Esophagus muscularis mucosa (tissue), 4 donors: ENCODE data around the gene ZNF521. TPM values are rescaled to one million over a fixed set of nuclear protein-coding genes. Genes with fewer than 3 reads are reported as not detected.

ENCODE experiments used
- DNase-seq: peaks from one replicate; pipeline ENCODE4 v3.0.0-alpha.2; 2017; ENCODE audit errors: extremely low spot score
- H3K27ac ChIP-seq, 4 donors: fragments of 200-600 bp; sonication (generic); replicated peaks in 1 of 4; 1 replicate in 3 of 4; 2 replicates in 1 of 4; pipeline ENCODE4 v1.5.1; 2016 to 2019; ENCODE audit warnings: mild to moderate bottlenecking in 1 of 4
- H3K27me3 ChIP-seq, 4 donors: fragments of 200-600 bp; sonication (generic); one replicate each; pipeline versions ENCODE4 v1.5.1 to v1.6.0; 2016 to 2019
- H3K36me3 ChIP-seq, 4 donors: fragments of 200-600 bp; sonication (generic); one replicate each; pipeline ENCODE4 v1.5.1; 2016 to 2019
- H3K4me1 ChIP-seq, 4 donors: fragments of 200-600 bp; sonication (generic); one replicate each; pipeline ENCODE4 v1.5.1; 2016 to 2019
- H3K4me3 ChIP-seq, 4 donors: fragments of 200-600 bp; sonication (generic); 1 replicate in 2 of 4; 2 replicates in 2 of 4; pipeline ENCODE4 v1.5.1; 2016 to 2019; ENCODE audit warnings: mild to moderate bottlenecking in 4 of 4, moderate library complexity in 1 of 4
- H3K9me3 ChIP-seq, 4 donors: fragments of 200-600 bp; sonication (generic); 1 replicate in 3 of 4; 2 replicates in 1 of 4; pipeline ENCODE4 v1.5.1; 2016 to 2019
- EP300 ChIP-seq: sonication (generic); formaldehyde crosslinking; IDR thresholded peaks from one replicate; pipeline ENCODE4 v1.6.1; 2017; ENCODE audit warnings: antibody characterized with exemption
- POLR2A ChIP-seq: fragments of 450-650 bp; IDR thresholded peaks from one replicate; pipeline ENCODE4 v1.6.1; 2017; ENCODE audit warnings: antibody characterized with exemption, moderate library complexity, mild to moderate bottlenecking, low read depth
- POLR2AphosphoS5 ChIP-seq, 2 donors: sonication (generic); formaldehyde crosslinking; IDR thresholded peaks; one replicate each; pipeline ENCODE4 v1.6.1; 2017; ENCODE audit warnings: antibody characterized with exemption in 2 of 2
- WGBS: methylation state at CpG from one replicate; pipeline ENCODE4 v1.1.5; 2018; 5-methylcytosine and 5-hydroxymethylcytosine counted together
- intact Hi-C: fragments of 100-400 bp; cut with DNase I; formaldehyde crosslinking; loops from one replicate; pipeline ENCODE4 v1.15.1; 2023
- total RNA-seq, 4 donors: library from RNA; depleted of rRNA; stranded (reverse); fragments of >200 nt; gene quantifications; one replicate each; pipeline versions ENCODE4 v1.1.0 to v1.2.1, GENCODE V29; 2016
- TF ChIP-seq, protein P1 (sequence below), 3 experiments: fragments of 200-600 bp in 2 of 3; fragments of 450-650 bp in 1 of 3; sonication (generic) in 2 of 3; IDR thresholded peaks; one replicate each; pipeline ENCODE4 v1.5.1; 2017 to 2019; ENCODE audit warnings: antibody characterized with exemption in 3 of 3, mild to moderate bottlenecking in 2 of 3, moderate library complexity in 1 of 3

Gene ZNF521
- total RNA-seq, 4 donors from 2014 or later: 15.6 to 20.6 (median 16.9) TPM

DNA sequence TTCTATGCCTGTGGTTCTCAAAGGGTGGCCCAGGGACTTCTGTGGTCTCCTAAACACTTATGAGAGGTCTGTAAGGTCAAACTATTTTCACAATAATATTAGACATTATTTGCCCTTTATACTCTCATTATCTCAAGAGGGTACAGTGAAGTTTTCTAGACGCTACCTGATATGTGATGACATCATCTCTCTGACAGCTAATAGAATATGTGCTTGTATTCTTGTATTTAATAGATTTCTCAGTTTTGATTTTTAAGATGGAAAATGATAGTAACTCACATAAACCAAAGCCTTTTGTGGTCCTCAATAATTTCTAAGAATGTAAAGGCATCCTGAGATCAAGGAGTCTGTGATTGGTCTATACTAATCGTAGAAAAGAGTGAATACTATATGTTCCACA, 265.1 kb downstream of the ZNF521 start:
- TF ChIP-seq POLR2A: no peak
- Histone ChIP-seq H3K4me3 (no peak overlapping the region), H3K27ac (no peak overlapping the region), H3K27me3 (no peaks in the 10 kb centered on the region), H3K9me3 (no peaks in the 10 kb centered on the region), H3K4me1 (no peaks in the 10 kb centered on the region), H3K36me3 (peaks cover 0 to 23% (median 9%) of the 10 kb centered on the region in 4 donors)
- DNase-seq: no peak
- 96% methylated on average over 2 of the region's 2 CpGs for WGBS
- intact Hi-C loops: no loop called here

DNA sequence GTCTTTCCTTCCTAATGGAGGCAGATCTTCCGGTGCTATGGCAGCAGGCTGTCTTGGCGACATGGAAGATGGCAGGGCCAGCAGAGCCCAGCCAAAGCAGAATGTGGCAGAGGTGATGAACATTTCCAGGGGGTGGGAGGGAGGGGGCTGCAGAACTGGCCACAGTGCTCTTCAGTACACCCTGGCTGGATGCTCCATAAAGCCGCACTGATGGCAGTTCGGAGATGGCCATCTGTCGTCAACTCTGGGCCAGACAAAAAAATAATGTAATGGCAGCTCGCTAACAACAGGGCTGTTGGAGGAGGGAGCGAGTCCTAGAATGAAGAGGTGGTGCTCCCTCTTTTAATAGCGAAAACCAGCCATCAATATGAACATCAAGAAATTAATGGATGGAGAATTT, 271.0 kb downstream of the ZNF521 start:
- intact Hi-C loops: no loop called here
- DNase-seq: no peak
- WGBS: 98% methylated on average over 6 of the region's 8 CpGs
- Histone ChIP-seq H3K4me1 (no peaks in the 10 kb centered on the region), H3K27me3 (peaks cover 0 to 15% (median 0%) of the 10 kb centered on the region in 4 donors), H3K36me3 (peaks cover 0 to 4% (median 0%) of the 10 kb centered on the region in 4 donors), H3K4me3 (no peak overlapping the region), H3K9me3 (no peaks in the 10 kb centered on the region), H3K27ac (no peak overlapping the region)
- no peak for TF ChIP-seq EP300
- TF ChIP-seq POLR2A: no peak
- no peak for TF ChIP-seq POLR2AphosphoS5 (IDR thresholded peaks at IDR 0.05)
- TF ChIP-seq, protein P1, sequence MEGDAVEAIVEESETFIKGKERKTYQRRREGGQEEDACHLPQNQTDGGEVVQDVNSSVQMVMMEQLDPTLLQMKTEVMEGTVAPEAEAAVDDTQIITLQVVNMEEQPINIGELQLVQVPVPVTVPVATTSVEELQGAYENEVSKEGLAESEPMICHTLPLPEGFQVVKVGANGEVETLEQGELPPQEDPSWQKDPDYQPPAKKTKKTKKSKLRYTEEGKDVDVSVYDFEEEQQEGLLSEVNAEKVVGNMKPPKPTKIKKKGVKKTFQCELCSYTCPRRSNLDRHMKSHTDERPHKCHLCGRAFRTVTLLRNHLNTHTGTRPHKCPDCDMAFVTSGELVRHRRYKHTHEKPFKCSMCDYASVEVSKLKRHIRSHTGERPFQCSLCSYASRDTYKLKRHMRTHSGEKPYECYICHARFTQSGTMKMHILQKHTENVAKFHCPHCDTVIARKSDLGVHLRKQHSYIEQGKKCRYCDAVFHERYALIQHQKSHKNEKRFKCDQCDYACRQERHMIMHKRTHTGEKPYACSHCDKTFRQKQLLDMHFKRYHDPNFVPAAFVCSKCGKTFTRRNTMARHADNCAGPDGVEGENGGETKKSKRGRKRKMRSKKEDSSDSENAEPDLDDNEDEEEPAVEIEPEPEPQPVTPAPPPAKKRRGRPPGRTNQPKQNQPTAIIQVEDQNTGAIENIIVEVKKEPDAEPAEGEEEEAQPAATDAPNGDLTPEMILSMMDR (IDR thresholded peaks at IDR 0.05): no peak

DNA sequence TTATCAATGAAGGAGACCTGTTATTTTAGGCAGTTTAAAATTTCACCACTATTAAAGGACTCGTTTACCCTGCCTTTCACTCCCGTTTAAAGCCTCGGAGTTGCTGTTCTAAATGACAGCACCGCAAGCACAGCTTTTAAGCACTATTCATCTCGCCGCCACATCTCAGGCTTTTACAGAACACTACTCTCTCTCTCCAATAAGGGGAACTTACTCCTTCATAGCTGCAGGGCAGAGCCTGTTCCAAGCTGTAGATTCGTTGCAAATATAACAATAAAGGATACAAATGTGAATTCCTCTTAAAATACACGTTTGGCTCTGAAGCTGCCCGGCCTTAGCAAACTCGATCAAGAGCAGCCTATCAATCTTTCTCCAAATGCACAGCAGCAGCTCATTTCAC, 271.8 kb downstream of the ZNF521 start:
- peaks cover 0 to 4% (median 0%) of the 10 kb centered on the region in 4 donors for H3K36me3 ChIP-seq
- no peaks in the 10 kb centered on the region for H3K9me3 ChIP-seq
- H3K4me1 ChIP-seq: no peaks in the 10 kb centered on the region
- no peak overlapping the region for H3K27ac ChIP-seq
- DNase-seq: no peak
- peaks cover 0 to 15% (median 0%) of the 10 kb centered on the region in 4 donors for H3K27me3 ChIP-seq
- intact Hi-C loops: no loop called here
- TF ChIP-seq POLR2AphosphoS5 (IDR thresholded peaks at IDR 0.05) (no peak), POLR2A (no peak), EP300 (no peak)
- TF ChIP-seq, protein P1 (IDR thresholded peaks at IDR 0.05): no peak
- no peak overlapping the region for H3K4me3 ChIP-seq
- 70% methylated on average over 10 of the region's 10 CpGs for WGBS

DNA sequence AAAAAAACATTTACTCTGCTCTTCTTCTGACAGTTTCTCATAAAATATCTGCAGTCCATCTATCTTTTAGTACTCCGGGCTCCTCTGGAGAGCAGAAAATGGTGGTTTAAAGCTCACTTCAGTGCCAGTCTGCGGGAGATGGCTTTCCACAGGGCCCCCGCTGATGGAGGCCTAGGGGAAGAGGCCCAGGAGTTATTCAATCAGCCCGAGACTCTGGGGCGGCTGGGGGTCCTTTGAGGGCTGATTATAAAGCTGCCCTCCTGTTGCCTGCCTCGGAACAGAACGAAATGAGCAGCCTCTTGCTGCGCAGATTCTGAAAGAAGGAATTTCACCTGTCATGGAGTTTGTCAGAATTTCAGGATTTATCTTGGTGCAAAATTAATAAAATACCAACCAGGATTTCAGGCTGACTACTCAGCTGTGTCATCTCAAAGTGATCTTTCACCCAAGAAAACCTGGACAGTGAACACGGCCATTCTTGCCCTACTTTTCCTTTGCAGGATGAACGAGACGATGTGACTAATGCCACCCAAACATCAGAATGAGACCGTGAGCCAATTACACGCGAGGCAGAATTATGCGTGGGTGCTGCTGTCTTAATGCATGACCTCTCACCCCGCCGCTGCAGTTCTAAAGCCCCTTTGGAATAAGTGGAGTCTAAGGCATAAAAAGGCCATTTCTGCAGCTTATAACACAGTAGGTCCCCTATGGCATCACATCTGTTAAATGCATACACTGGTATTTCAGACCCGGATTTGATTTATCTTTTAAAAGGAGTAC, 273.8 kb downstream of the ZNF521 start:
- Histone ChIP-seq H3K4me3 (no peak overlapping the region), H3K4me1 (no peaks in the 10 kb centered on the region), H3K9me3 (no peaks in the 10 kb centered on the region), H3K27ac (no peak overlapping the region), H3K36me3 (peaks cover 0 to 4% (median 0%) of the 10 kb centered on the region in 4 donors), H3K27me3 (peaks cover 0 to 15% (median 0%) of the 10 kb centered on the region in 4 donors)
- TF ChIP-seq, protein P1 (IDR thresholded peaks at IDR 0.05): no peak
- no peak for TF ChIP-seq POLR2AphosphoS5 (IDR thresholded peaks at IDR 0.05)
- no peak for TF ChIP-seq POLR2A
- no peak for TF ChIP-seq EP300
- 92% methylated on average over 18 of the region's 18 CpGs for WGBS
- intact Hi-C loops: no loop called here
- DNase-seq: no peak

DNA sequence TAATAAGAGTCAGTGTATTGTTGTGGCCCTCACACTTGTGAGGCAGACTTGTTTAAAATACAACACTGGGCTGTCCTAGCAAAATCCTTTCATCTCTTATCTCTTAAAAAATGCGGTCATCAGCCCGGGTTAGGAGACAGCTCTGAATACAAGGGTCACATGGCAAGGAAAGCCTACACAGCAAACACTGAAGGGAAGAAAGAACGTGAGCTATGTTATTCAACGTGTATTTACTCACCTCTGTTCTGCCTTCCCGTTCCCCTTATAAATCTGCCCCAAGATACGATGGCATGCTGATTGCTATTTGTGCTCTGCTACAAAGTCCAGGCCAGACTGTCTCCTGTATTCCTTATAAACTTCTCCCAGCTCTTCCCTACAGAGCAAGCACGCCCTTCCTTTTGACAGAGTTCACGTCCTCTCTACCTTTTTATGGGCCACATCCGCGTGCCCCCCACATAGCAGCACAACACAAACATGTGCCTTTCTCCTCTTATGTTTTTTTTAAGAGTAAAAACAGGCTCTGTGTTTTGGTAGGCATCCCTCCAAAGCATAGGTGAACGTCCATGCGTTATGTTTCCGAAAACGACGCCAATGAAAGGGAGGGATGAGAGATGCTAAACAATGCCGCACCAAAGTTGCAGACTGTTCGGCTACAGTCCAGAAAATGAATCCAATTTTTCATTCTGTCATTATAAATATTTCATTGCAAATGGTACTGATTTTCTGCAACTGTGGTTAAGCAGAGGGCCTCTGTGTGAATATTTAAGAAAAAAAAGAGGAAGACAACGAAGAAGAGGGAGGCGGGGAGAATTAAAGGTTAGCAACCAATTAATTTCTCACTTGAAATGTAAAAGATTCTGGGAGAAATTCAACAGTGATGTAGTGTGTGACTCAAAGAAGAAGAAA, 274.7 kb downstream of the ZNF521 start:
- Histone ChIP-seq H3K9me3 (no peaks in the 10 kb centered on the region), H3K4me3 (no peak overlapping the region), H3K27me3 (peaks cover 0 to 15% (median 0%) of the 10 kb centered on the region in 4 donors), H3K4me1 (no peaks in the 10 kb centered on the region), H3K36me3 (peaks cover 0 to 4% (median 0%) of the 10 kb centered on the region in 4 donors), H3K27ac (no peak overlapping the region)
- DNase-seq: no peak
- 76% methylated on average over 19 of the region's 19 CpGs for WGBS
- intact Hi-C loops: no loop called here
- TF ChIP-seq POLR2A (no peak), EP300 (no peak), POLR2AphosphoS5 (IDR thresholded peaks at IDR 0.05) (no peak)
